Measurements from ENCODE around the gene GNLY. TPM values are rescaled to one million over a fixed set of nuclear protein-coding genes. Genes with fewer than 3 reads are reported as not detected.

The GNLY gene
- total RNA-seq, 3 donors from 2014 or later: 3.0 to 6.5 (median 4.3) TPM

GRCh38 chr2:85682378-85682777 lies 11.8 kb upstream of the GNLY start:
- no peak for ATAC-seq
- Histone ChIP-seq H3K4me3 (no peak overlapping the region), H3K36me3 (ENCODE audit: low read depth) (no peaks in the 10 kb centered on the region), H3K4me1 (ENCODE audit: low read depth) (no peaks in the 10 kb centered on the region), H3K9me3 (no peaks in the 10 kb centered on the region)
- intact Hi-C loops (cut with DNase I, micrococcal nuclease): no loop called here
- TF ChIP-seq, protein P1, sequence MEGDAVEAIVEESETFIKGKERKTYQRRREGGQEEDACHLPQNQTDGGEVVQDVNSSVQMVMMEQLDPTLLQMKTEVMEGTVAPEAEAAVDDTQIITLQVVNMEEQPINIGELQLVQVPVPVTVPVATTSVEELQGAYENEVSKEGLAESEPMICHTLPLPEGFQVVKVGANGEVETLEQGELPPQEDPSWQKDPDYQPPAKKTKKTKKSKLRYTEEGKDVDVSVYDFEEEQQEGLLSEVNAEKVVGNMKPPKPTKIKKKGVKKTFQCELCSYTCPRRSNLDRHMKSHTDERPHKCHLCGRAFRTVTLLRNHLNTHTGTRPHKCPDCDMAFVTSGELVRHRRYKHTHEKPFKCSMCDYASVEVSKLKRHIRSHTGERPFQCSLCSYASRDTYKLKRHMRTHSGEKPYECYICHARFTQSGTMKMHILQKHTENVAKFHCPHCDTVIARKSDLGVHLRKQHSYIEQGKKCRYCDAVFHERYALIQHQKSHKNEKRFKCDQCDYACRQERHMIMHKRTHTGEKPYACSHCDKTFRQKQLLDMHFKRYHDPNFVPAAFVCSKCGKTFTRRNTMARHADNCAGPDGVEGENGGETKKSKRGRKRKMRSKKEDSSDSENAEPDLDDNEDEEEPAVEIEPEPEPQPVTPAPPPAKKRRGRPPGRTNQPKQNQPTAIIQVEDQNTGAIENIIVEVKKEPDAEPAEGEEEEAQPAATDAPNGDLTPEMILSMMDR (IDR thresholded peaks at IDR 0.05): no peak
- no peak for DNase-seq

- Histone ChIP-seq H3K9me3 (no peaks in the 10 kb centered on the region), H3K4me3 (no peak overlapping the region), H3K36me3 (ENCODE audit: low read depth) (no peaks in the 10 kb centered on the region), H3K4me1 (ENCODE audit: low read depth) (no peaks in the 10 kb centered on the region)
- intact Hi-C loops (cut with DNase I, micrococcal nuclease): no loop called here
- DNase-seq: no peak
- TF ChIP-seq, protein P1 (IDR thresholded peaks at IDR 0.05): no peak
- ATAC-seq: no peak
Observed at GRCh38 chr2:85684380-85684779, 9.8 kb upstream of the GNLY start.

- no peaks in the 10 kb centered on the region for H3K9me3 ChIP-seq
- intact Hi-C loops (cut with DNase I, micrococcal nuclease): no loop called here
- DNase-seq: no peak
- no peaks in the 10 kb centered on the region for H3K4me1 ChIP-seq (ENCODE audit: low read depth)
- H3K4me3 ChIP-seq: no peak overlapping the region
- no peaks in the 10 kb centered on the region for H3K36me3 ChIP-seq (ENCODE audit: low read depth)
- TF ChIP-seq, protein P1 (IDR thresholded peaks at IDR 0.05): no peak
- ATAC-seq: no peak
Observed at GRCh38 chr2:85684806-85685205, 9.4 kb upstream of the GNLY start.

DNA sequence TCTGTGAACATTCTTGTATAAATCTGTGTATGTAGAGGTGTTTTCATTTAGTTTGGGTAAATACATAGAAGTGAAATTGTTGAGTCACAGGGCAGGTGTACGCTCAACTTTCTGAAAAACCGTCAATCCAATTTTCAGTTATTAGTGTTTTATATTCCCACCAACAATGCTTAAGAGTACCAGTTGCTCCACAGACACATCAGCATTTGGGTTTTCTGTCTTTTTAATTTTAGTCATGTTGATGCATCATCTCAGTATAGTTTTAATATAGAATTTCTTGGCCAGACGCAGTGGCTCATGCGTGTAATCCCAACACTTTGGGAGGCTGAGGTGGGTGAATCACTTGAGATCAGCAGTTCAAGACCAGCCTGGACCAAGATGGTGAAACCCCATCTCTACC lies 3.2 kb upstream of the GNLY start:
- H3K9me3 ChIP-seq: no peaks in the 10 kb centered on the region
- intact Hi-C loops (cut with DNase I, micrococcal nuclease): no loop called here
- TF ChIP-seq, protein P1 (IDR thresholded peaks at IDR 0.05): no peak
- DNase-seq (no peak), ATAC-seq (no peak)
- H3K4me1 ChIP-seq (ENCODE audit: low read depth): no peaks in the 10 kb centered on the region
- no peak overlapping the region for H3K4me3 ChIP-seq
- no peaks in the 10 kb centered on the region for H3K36me3 ChIP-seq (ENCODE audit: low read depth)

DNA sequence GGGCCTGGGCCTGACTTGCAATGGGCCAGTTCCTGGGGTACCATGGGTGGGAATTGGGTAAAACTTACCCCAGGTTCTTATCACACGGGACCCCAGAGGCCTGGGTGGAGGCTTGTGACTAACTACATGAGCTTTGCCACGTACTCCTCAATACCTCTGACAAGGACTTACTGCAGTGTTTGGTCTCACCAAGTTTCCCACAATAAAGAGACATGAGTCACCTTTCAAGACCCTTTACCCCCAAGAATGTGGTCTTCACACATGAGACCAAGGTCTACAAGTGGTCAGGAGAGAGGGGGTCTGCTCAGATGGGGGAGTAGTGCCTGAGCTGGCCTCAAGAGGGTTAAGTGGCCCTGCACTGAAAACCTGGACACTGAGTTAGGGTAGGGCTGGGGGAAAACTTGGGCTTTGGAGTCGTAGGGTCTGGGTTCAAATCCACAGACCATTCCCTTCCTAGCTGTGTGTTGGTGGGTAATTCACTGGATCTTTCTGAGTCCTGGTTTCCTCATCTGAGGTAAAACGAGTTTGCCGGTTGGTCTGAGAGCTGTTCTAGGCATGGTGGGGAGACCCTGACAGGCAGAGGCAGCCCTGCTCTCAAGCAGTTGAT lies 2.0 kb upstream of the GNLY start:
- TF ChIP-seq, protein P1 (IDR thresholded peaks at IDR 0.05): no peak
- Histone ChIP-seq H3K4me1 (ENCODE audit: low read depth) (no peaks in the 10 kb centered on the region), H3K36me3 (ENCODE audit: low read depth) (no peaks in the 10 kb centered on the region), H3K4me3 (no peak overlapping the region), H3K9me3 (no peaks in the 10 kb centered on the region)
- intact Hi-C loops (cut with DNase I, micrococcal nuclease): no loop called here
- ATAC-seq (no peak), DNase-seq (no peak)

DNA sequence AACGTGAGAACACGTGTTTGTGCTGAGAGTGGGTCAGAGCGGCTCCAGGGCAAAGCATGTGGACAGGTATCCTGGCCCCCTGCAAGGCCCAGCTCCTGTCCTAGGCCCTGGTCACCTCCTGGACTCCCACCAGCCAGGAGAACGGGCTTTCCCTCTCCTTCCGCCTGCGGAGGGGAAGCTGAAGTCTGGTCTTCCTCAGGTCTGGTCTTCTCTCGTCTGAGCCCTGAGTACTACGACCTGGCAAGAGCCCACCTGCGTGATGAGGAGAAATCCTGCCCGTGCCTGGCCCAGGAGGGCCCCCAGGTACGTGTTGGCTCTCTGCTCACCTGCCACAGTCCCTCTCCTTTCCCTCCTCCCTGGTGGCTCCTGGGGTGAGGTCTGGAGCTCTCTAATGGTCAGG lies 963 bp downstream of the GNLY start:
- Histone ChIP-seq H3K9me3 (no peaks in the 10 kb centered on the region), H3K36me3 (ENCODE audit: low read depth) (no peaks in the 10 kb centered on the region), H3K4me3 (no peak overlapping the region), H3K4me1 (ENCODE audit: low read depth) (no peaks in the 10 kb centered on the region)
- intact Hi-C loops (cut with DNase I, micrococcal nuclease): no loop called here
- ATAC-seq (no peak), DNase-seq (no peak)
- TF ChIP-seq, protein P1 (IDR thresholded peaks at IDR 0.05): no peak

Data from mucosa of descending colon (tissue), 3 donors.